CD4-positive, CD25-positive, alpha-beta regulatory T cell (primary cell): ENCODE measurements around the gene STK4. TPM values are rescaled to one million over a fixed set of nuclear protein-coding genes. Genes with fewer than 3 reads are reported as not detected.

Source experiments
- ATAC-seq, 2 donors: fragments of 150-1000 bp; cut with Tn5 transposase; one replicate each; pipeline ENCODE4 v1.10.0; 2021; ENCODE audit warnings: low read depth in 2 of 2, moderate number of reproducible peaks in 2 of 2, moderate library complexity in 1 of 2
- DNase-seq, 3 donors: peaks; one replicate each; pipeline versions ENCODE4 v3.0.0 to v3.0.0-alpha.2; 2012 to 2022; ENCODE audit warnings: mixed read lengths in 1 of 3
- H3K27ac ChIP-seq: one replicate; pipeline ENCODE4 v1.7.0; 2013; ENCODE audit warnings: mild to moderate bottlenecking, low read length; ENCODE audit not compliant: insufficient read depth, poor library complexity, severe bottlenecking
- H3K27me3 ChIP-seq: one replicate; pipeline ENCODE4 v1.7.0; 2013; ENCODE audit warnings: low read length; ENCODE audit not compliant: control insufficient read depth, insufficient read depth
- H3K36me3 ChIP-seq: one replicate; pipeline ENCODE4 v1.7.0; 2013; ENCODE audit warnings: mild to moderate bottlenecking, low read length, moderate library complexity; ENCODE audit not compliant: control insufficient read depth, insufficient read depth
- H3K4me1 ChIP-seq: 2 replicates; pipeline ENCODE4 v1.7.0; 2013; ENCODE audit warnings: mild to moderate bottlenecking, low read length; ENCODE audit not compliant: insufficient read depth, control insufficient read depth, poor library complexity, severe bottlenecking
- H3K4me3 ChIP-seq: one replicate; pipeline ENCODE4 v1.7.0; 2013; ENCODE audit warnings: low read depth, mild to moderate bottlenecking, low read length, moderate library complexity
- H3K9me3 ChIP-seq, 2 experiments: 1 replicate in 1 of 2; 2 replicates in 1 of 2; pipeline ENCODE4 v1.7.0; 2013; ENCODE audit warnings: low read length in 2 of 2, mild to moderate bottlenecking in 1 of 2, moderate library complexity in 1 of 2; ENCODE audit not compliant: control insufficient read depth in 2 of 2
- H3K27ac Mint-ChIP-seq, 3 donors: one replicate each; pipeline ENCODE4 v1.8.0; 2020 to 2022; ENCODE audit warnings: mild to moderate bottlenecking in 3 of 3, mixed read lengths in 3 of 3, moderate library complexity in 2 of 3
- H3K27me3 Mint-ChIP-seq: one replicate; pipeline ENCODE4 v1.8.0; 2022; ENCODE audit warnings: mild to moderate bottlenecking, mixed read lengths
- H3K36me3 Mint-ChIP-seq: one replicate; pipeline ENCODE4 v1.8.0; 2020; ENCODE audit warnings: mixed read lengths
- H3K4me1 Mint-ChIP-seq, 4 donors: one replicate each; pipeline ENCODE4 v1.8.0; 2020 to 2022; ENCODE audit warnings: mixed read lengths in 4 of 4, mild to moderate bottlenecking in 1 of 4
- H3K4me3 Mint-ChIP-seq, 4 donors: one replicate each; pipeline ENCODE4 v1.8.0; 2020 to 2022; ENCODE audit warnings: mild to moderate bottlenecking in 4 of 4, mixed read lengths in 4 of 4, moderate library complexity in 3 of 4
- H3K9me3 Mint-ChIP-seq, 7 donors: one replicate each; pipeline ENCODE4 v1.8.0; 2020 to 2022; ENCODE audit warnings: mixed read lengths in 7 of 7, mild to moderate bottlenecking in 3 of 7, moderate library complexity in 2 of 7
- polyA plus RNA-seq, 4 donors: library from polyadenylated mRNA; unstranded; fragments of 300-500 nt; fragmentation: Illumina TruSeq; gene quantifications; one replicate each; pipeline ENCODE4 v1.2.3, GENCODE V29; 2021
- total RNA-seq: library from RNA; stranded (reverse); gene quantifications from one replicate; pipeline ENCODE4 v1.2.3, GENCODE V29; 2022

Gene STK4
- total and polyA plus RNA-seq, 5 donors from 2014 or later = 211 to 375 (median 227) TPM

GRCh38 chr20:44930517-44931168 lies 35.7 kb upstream of the STK4 start:
- H3K36me3 ChIP-seq = peaks cover 12% of the 10 kb centered on the region
- no peak overlapping the region for H3K4me3 ChIP-seq
- no peaks in the 10 kb centered on the region for H3K9me3 Mint-ChIP-seq
- H3K27me3 Mint-ChIP-seq = no peaks in the 10 kb centered on the region
- H3K4me3 Mint-ChIP-seq = no peak overlapping the region
- no peak for ATAC-seq
- no peak overlapping the region for H3K27ac Mint-ChIP-seq
- no peaks in the 10 kb centered on the region for H3K9me3 ChIP-seq
- no peaks in the 10 kb centered on the region for H3K4me1 ChIP-seq
- DNase-seq = no peak
- H3K4me1 Mint-ChIP-seq = peaks cover 0 to 5% (median 0%) of the 10 kb centered on the region in 4 donors
- no peak overlapping the region for H3K27ac ChIP-seq
- H3K36me3 Mint-ChIP-seq = peaks cover 16% of the 10 kb centered on the region
- H3K27me3 ChIP-seq = no peaks in the 10 kb centered on the region

- ATAC-seq = no peak
- H3K36me3 ChIP-seq = peaks cover 17% of the 10 kb centered on the region
- H3K27me3 ChIP-seq = no peaks in the 10 kb centered on the region
- H3K4me1 Mint-ChIP-seq = peaks cover 0 to 5% (median 0%) of the 10 kb centered on the region in 4 donors
- H3K27me3 Mint-ChIP-seq = no peaks in the 10 kb centered on the region
- DNase-seq = no peak
- no peak overlapping the region for H3K27ac ChIP-seq
- H3K27ac Mint-ChIP-seq = no peak overlapping the region
- H3K4me3 Mint-ChIP-seq = no peak overlapping the region
- no peak overlapping the region for H3K4me3 ChIP-seq
- no peaks in the 10 kb centered on the region for H3K9me3 ChIP-seq
- H3K9me3 Mint-ChIP-seq = no peaks in the 10 kb centered on the region
- peaks cover 17% of the 10 kb centered on the region for H3K36me3 Mint-ChIP-seq
- no peaks in the 10 kb centered on the region for H3K4me1 ChIP-seq
Measured at GRCh38 chr20:44931911-44932310, 34.4 kb upstream of the STK4 start.

- Mint-ChIP-seq H3K4me1 (peaks cover 0 to 5% (median 0%) of the 10 kb centered on the region in 4 donors), H3K36me3 (peaks cover 27% of the 10 kb centered on the region), H3K27me3 (no peaks in the 10 kb centered on the region), H3K4me3 (no peak overlapping the region), H3K9me3 (no peaks in the 10 kb centered on the region), H3K27ac (no peak overlapping the region)
- no peak overlapping the region for H3K27ac ChIP-seq
- H3K9me3 ChIP-seq = no peaks in the 10 kb centered on the region
- H3K4me3 ChIP-seq = no peak overlapping the region
- DNase-seq (no peak), ATAC-seq (no peak)
- peaks cover 21% of the 10 kb centered on the region for H3K36me3 ChIP-seq
- H3K4me1 ChIP-seq = no peaks in the 10 kb centered on the region
- H3K27me3 ChIP-seq = no peaks in the 10 kb centered on the region
Measured at GRCh38 chr20:44932916-44933315, 33.4 kb upstream of the STK4 start.

GRCh38 chr20:44936510-44936909 lies 29.8 kb upstream of the STK4 start:
- peak overlapping the region in 1 of 3 donors; percentile 39 for H3K27ac Mint-ChIP-seq

GRCh38 chr20:44938637-44939036 lies 27.7 kb upstream of the STK4 start:
- ATAC-seq = no peak
- H3K4me1 Mint-ChIP-seq = peaks cover 0 to 5% (median 2%) of the 10 kb centered on the region in 4 donors
- Histone ChIP-seq H3K36me3 (peaks cover 55% of the 10 kb centered on the region), H3K4me3 (no peak overlapping the region), H3K27ac (no peak overlapping the region), H3K4me1 (no peaks in the 10 kb centered on the region), H3K27me3 (no peaks in the 10 kb centered on the region), H3K9me3 (no peaks in the 10 kb centered on the region)
- no peaks in the 10 kb centered on the region for H3K9me3 Mint-ChIP-seq
- peaks cover 53% of the 10 kb centered on the region for H3K36me3 Mint-ChIP-seq
- DNase-seq = no peak
- H3K4me3 Mint-ChIP-seq = no peak overlapping the region
- H3K27ac Mint-ChIP-seq = peak overlapping the region in 2 of 3 donors; percentile 9 to 97
- H3K27me3 Mint-ChIP-seq = no peaks in the 10 kb centered on the region

More at GRCh38 chr20:44936510-44936909, 29.8 kb upstream of the STK4 start:
- Mint-ChIP-seq H3K4me1 (peaks cover 0 to 5% (median under 1%) of the 10 kb centered on the region in 4 donors), H3K4me3 (no peak overlapping the region), H3K9me3 (no peaks in the 10 kb centered on the region), H3K27me3 (no peaks in the 10 kb centered on the region), H3K36me3 (peaks cover 44% of the 10 kb centered on the region)
- Histone ChIP-seq H3K27me3 (no peaks in the 10 kb centered on the region), H3K9me3 (no peaks in the 10 kb centered on the region), H3K4me3 (no peak overlapping the region), H3K36me3 (peaks cover 43% of the 10 kb centered on the region), H3K27ac (no peak overlapping the region), H3K4me1 (no peaks in the 10 kb centered on the region)
- DNase-seq (no peak), ATAC-seq (no peak)

- Mint-ChIP-seq H3K27me3 (no peaks in the 10 kb centered on the region), H3K27ac (peak overlapping the region in 2 of 3 donors; percentile 16 to 39), H3K4me1 (peaks cover 0 to 9% (median 3%) of the 10 kb centered on the region in 4 donors), H3K36me3 (peaks cover 62% of the 10 kb centered on the region), H3K4me3 (no peak overlapping the region), H3K9me3 (no peaks in the 10 kb centered on the region)
- no peaks in the 10 kb centered on the region for H3K27me3 ChIP-seq
- H3K9me3 ChIP-seq = no peaks in the 10 kb centered on the region
- peaks cover 71% of the 10 kb centered on the region for H3K36me3 ChIP-seq
- DNase-seq (no peak), ATAC-seq (no peak)
- H3K4me3 ChIP-seq = no peak overlapping the region
- H3K4me1 ChIP-seq = no peaks in the 10 kb centered on the region
- no peak overlapping the region for H3K27ac ChIP-seq
Measured at GRCh38 chr20:44941120-44941691, 25.1 kb upstream of the STK4 start.

GRCh38 chr20:44942264-44942973 lies 23.9 kb upstream of the STK4 start:
- ATAC-seq (no peak), DNase-seq (no peak)
- Histone ChIP-seq H3K4me1 (no peaks in the 10 kb centered on the region), H3K27ac (no peak overlapping the region), H3K4me3 (no peak overlapping the region), H3K36me3 (peaks cover 70% of the 10 kb centered on the region), H3K9me3 (no peaks in the 10 kb centered on the region), H3K27me3 (no peaks in the 10 kb centered on the region)
- Mint-ChIP-seq H3K4me1 (peaks cover 0 to 16% (median 7%) of the 10 kb centered on the region in 4 donors), H3K27me3 (no peaks in the 10 kb centered on the region), H3K4me3 (no peak overlapping the region), H3K9me3 (no peaks in the 10 kb centered on the region), H3K27ac (peak overlapping the region in 2 of 3 donors; percentile 34 to 40), H3K36me3 (peaks cover 63% of the 10 kb centered on the region)
